Parathyroid adenoma (tissue), 2 donors: Measurements from ENCODE around the gene ULK3.

Source experiments
- H2AFZ ChIP-seq: fragments of 300-600 bp; sonication (generic); one replicate; pipeline ENCODE4 v1.7.0; 2017; ENCODE audit warnings: antibody characterized with exemption, mild to moderate bottlenecking
- H3K27ac ChIP-seq: fragments of 300-600 bp; sonication (generic); one replicate; pipeline ENCODE4 v1.7.0; 2017
- H3K27me3 ChIP-seq: fragments of 300-600 bp; sonication (generic); one replicate; pipeline ENCODE4 v1.7.0; 2017; ENCODE audit warnings: low read length; ENCODE audit not compliant: control insufficient read depth, insufficient read depth
- H3K36me3 ChIP-seq: fragments of 300-600 bp; sonication (generic); one replicate; pipeline ENCODE4 v1.7.0; 2017; ENCODE audit warnings: low read length; ENCODE audit not compliant: control insufficient read depth, insufficient read depth
- H3K4me1 ChIP-seq: fragments of 300-600 bp; sonication (generic); one replicate; pipeline ENCODE4 v1.7.0; 2017; ENCODE audit warnings: control low read depth
- H3K4me2 ChIP-seq: fragments of 300-600 bp; sonication (generic); one replicate; pipeline ENCODE4 v1.7.0; 2017; ENCODE audit warnings: low read length
- H3K4me3 ChIP-seq: fragments of 300-600 bp; sonication (generic); one replicate; pipeline ENCODE4 v1.7.0; 2017; ENCODE audit warnings: low read depth, low read length
- H3K79me2 ChIP-seq: fragments of 300-600 bp; sonication (generic); one replicate; pipeline ENCODE4 v1.7.0; 2017; ENCODE audit warnings: control low read depth
- H3K9ac ChIP-seq: fragments of 300-600 bp; sonication (generic); one replicate; pipeline ENCODE4 v1.7.0; 2017; ENCODE audit warnings: mild to moderate bottlenecking
- H3K9me3 ChIP-seq: fragments of 300-600 bp; sonication (generic); one replicate; pipeline ENCODE4 v1.7.0; 2017; ENCODE audit warnings: low read length; ENCODE audit not compliant: control insufficient read depth
- TF ChIP-seq, protein P1 (sequence below): fragments of 300-600 bp; sonication (generic); IDR thresholded peaks from one replicate; pipeline ENCODE4 v1.7.0; 2017; ENCODE audit warnings: antibody characterized with exemption, mild to moderate bottlenecking
- donor health status: primary hyperparathyroidism.

The ULK3 gene

DNA sequence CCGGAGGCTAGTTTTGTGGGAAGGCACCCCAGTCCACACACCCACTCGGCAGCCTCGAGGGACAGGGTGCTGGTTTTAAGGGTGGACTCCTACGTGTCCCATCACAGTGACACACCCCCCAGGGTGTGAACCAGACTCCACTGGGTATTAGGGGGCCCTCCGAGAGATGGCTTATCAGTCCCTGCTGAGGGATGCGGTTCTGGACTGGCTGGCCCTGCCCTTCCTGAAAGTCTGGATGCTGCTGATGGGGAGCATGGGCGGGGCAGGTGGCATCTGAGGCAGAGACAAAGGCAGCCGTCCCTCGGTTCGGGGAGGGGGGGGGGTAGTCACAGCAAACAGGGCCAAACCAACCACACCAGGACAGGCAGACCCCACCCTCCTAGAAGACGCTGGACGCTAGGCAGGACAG lies 939 bp upstream of the ULK3 start:
- no peaks in the 10 kb centered on the region for H3K36me3 ChIP-seq

GRCh38 chr15:74843445-74843828 lies 481 bp upstream of the ULK3 start:
- H3K36me3 ChIP-seq: no peaks in the 10 kb centered on the region
- H3K27ac ChIP-seq: peak overlapping the region; percentile 86
- H3K4me1 ChIP-seq: peaks cover 25% of the 10 kb centered on the region
- H3K9me3 ChIP-seq: no peaks in the 10 kb centered on the region
- H2AFZ ChIP-seq: peak overlapping the region; percentile 60
- peak overlapping the region; percentile 32 for H3K4me3 ChIP-seq
- no peaks in the 10 kb centered on the region for H3K27me3 ChIP-seq
- H3K9ac ChIP-seq: no peak overlapping the region
- no peaks in the 10 kb centered on the region for H3K79me2 ChIP-seq
- TF ChIP-seq, protein P1, sequence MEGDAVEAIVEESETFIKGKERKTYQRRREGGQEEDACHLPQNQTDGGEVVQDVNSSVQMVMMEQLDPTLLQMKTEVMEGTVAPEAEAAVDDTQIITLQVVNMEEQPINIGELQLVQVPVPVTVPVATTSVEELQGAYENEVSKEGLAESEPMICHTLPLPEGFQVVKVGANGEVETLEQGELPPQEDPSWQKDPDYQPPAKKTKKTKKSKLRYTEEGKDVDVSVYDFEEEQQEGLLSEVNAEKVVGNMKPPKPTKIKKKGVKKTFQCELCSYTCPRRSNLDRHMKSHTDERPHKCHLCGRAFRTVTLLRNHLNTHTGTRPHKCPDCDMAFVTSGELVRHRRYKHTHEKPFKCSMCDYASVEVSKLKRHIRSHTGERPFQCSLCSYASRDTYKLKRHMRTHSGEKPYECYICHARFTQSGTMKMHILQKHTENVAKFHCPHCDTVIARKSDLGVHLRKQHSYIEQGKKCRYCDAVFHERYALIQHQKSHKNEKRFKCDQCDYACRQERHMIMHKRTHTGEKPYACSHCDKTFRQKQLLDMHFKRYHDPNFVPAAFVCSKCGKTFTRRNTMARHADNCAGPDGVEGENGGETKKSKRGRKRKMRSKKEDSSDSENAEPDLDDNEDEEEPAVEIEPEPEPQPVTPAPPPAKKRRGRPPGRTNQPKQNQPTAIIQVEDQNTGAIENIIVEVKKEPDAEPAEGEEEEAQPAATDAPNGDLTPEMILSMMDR: peak; percentile 7
- H3K4me2 ChIP-seq: peak overlapping the region; percentile 65

More for the DNA sequence above, 939 bp upstream of the ULK3 start:
- H3K4me2 ChIP-seq: peak overlapping the region; percentile 65
- TF ChIP-seq, protein P1: no peak
- H3K27me3 ChIP-seq: no peaks in the 10 kb centered on the region
- no peaks in the 10 kb centered on the region for H3K9me3 ChIP-seq
- H3K27ac ChIP-seq: peak overlapping the region; percentile 86
- no peak overlapping the region for H3K4me3 ChIP-seq
- H3K9ac ChIP-seq: no peak overlapping the region
- no peak overlapping the region for H2AFZ ChIP-seq
- H3K79me2 ChIP-seq: no peaks in the 10 kb centered on the region
- peaks cover 29% of the 10 kb centered on the region for H3K4me1 ChIP-seq

DNA sequence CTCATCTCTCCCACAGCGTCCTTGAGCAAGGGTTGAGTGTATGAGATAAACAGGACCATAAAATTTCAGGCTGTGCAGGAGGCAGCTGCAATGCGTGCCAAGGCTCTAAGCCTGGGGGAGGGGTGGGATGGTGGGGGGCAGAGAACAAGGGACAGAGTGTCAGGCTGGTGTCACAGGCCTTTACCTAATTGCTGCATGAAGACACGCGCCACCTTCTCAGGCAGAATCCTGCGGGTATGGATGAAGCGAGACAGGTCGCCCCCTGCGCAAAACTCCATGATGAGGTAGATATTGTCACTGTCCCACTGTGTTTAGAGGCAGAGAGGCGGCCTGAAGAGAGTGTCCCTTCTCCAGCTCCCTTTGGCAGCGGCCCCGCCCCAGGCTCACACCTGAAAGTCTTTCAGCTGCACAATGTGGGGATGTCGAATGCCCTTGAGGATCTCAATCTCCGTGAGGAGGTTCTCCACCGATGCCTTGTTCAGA lies 1.0 kb downstream of the ULK3 start:
- Histone ChIP-seq H3K4me2 (peak overlapping the region; percentile 92), H2AFZ (no peak overlapping the region), H3K9me3 (no peaks in the 10 kb centered on the region), H3K36me3 (no peaks in the 10 kb centered on the region), H3K79me2 (no peaks in the 10 kb centered on the region), H3K4me3 (peak overlapping the region; percentile 78), H3K4me1 (peaks cover 16% of the 10 kb centered on the region), H3K27me3 (no peaks in the 10 kb centered on the region), H3K27ac (peak overlapping the region; percentile 91), H3K9ac (no peak overlapping the region)
- TF ChIP-seq, protein P1: no peak

- no peaks in the 10 kb centered on the region for H3K79me2 ChIP-seq
- H3K4me3 ChIP-seq: no peak overlapping the region
- H3K4me1 ChIP-seq: peaks cover 16% of the 10 kb centered on the region
- no peaks in the 10 kb centered on the region for H3K27me3 ChIP-seq
- TF ChIP-seq, protein P1: no peak
- H3K4me2 ChIP-seq: no peak overlapping the region
- no peak overlapping the region for H2AFZ ChIP-seq
- H3K27ac ChIP-seq: no peak overlapping the region
- no peaks in the 10 kb centered on the region for H3K9me3 ChIP-seq
- no peaks in the 10 kb centered on the region for H3K36me3 ChIP-seq
- no peak overlapping the region for H3K9ac ChIP-seq
Measured at GRCh38 chr15:74840851-74841775, 1.8 kb downstream of the ULK3 start.
